ENCODE results near the gene IL17RA. TPM values are rescaled to one million over a fixed set of nuclear protein-coding genes. Genes with fewer than 3 reads are reported as not detected.
A peak's percentile ranks its signal among the peaks of the same experiment; 100 is the strongest.

Gene IL17RA
- total and polyA plus RNA-seq, 3 experiments from 2014 or later: 21.7 to 30.2 (median 22.0) TPM

DNA sequence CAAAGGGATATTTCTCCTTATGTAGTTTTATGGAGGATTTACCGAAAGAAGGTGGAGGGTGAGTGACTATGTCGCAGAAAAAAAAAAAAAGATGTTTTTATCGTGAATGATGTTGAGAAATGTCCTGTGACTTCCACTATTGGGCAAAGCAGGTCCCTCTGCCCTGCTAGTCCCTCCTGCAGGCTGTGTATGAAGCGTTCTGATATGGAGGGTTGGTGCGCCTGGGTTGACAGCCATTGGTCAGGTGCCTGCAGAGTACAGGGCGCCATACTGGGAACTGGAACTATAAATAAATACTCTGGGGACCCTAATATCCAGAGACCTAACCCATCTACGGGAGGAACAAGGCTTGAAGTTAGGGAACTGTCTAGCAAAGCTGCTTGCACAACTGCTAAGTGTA, 1.5 kb downstream of the IL17RA start:
- ChIA-PET POLR2A (interaction anchor here (0.8 to 1.5 kb wide), 4 partner anchors 14 to 85 kb away, joined by 3 to 4 read pairs (median 3); no protein-coding TSS in a partner anchor), CTCF (interaction anchor here (1.2 to 5.2 kb wide), 6 partner anchors 11 to 86 kb away, joined by 3 to 26 read pairs (median 4); no protein-coding TSS in a partner anchor)
- DNase-seq: peak in 1 of 5 donors; percentile 40
- Histone ChIP-seq H3K4me3 (ENCODE audit: low read length) (peak overlapping the region; percentile 35), H3K4me1 (ENCODE audit: insufficient read depth, low read length) (peaks cover 48% of the 10 kb centered on the region), H3K27ac (ENCODE audit: low read depth, low read length) (no peak overlapping the region), H3K9me3 (ENCODE audit: low read length) (no peaks in the 10 kb centered on the region), H3K36me3 (ENCODE audit: insufficient read depth, low read length) (no peaks in the 10 kb centered on the region), H3K27me3 (ENCODE audit: insufficient read depth, low read length, poor library complexity, severe bottlenecking) (no peaks in the 10 kb centered on the region)
- Mint-ChIP-seq H3K27me3 (no peaks in the 10 kb centered on the region), H3K9me3 (no peaks in the 10 kb centered on the region), H3K4me1 (peaks cover 52 to 63% (median 61%) of the 10 kb centered on the region in 3 donors), H3K36me3 (peaks cover 0 to 12% (median 0%) of the 10 kb centered on the region in 3 donors), H3K27ac (peak overlapping the region; percentile 88 to 98 (median 93)), H3K4me3 (peak overlapping the region; percentile 85 to 97 (median 92))

DNA sequence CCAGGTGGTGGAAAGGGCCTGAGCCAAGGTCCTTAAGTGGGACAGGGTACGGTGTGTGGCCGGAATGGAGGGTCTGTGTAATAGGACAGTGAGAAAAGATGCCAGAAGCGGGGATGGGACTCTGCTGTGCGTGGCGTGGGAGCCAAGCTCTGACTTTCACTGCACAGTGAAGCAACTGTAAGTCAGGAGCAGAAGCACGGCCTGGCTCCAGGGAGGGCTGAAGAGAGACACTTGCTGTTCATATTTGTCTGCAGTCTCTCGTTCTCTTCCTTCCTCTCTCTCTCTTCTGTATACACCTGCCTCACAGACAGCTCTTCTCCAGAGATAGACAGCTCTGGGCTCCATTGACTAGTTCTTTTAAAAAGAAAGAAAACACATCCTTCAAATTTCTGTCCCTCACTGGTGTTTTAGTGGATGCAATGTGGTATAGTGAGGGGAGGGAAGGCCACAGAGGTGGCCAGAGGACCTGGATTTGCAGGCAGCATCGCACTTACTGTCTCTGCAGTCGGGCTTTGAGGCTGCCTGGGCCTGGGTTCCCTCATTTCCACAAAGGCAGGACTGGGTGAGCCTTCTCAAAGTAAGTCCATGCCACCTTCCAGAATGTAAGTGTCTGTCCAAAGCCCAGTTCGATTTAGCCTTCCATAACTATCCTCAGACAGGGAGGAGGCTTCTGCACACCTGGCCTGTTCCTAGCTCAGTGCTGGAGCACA, 2.1 kb downstream of the IL17RA start:
- H3K9me3 Mint-ChIP-seq: no peaks in the 10 kb centered on the region
- DNase-seq: peak in 2 of 5 donors; percentile 13 to 39
- no peaks in the 10 kb centered on the region for H3K27me3 Mint-ChIP-seq

DNA sequence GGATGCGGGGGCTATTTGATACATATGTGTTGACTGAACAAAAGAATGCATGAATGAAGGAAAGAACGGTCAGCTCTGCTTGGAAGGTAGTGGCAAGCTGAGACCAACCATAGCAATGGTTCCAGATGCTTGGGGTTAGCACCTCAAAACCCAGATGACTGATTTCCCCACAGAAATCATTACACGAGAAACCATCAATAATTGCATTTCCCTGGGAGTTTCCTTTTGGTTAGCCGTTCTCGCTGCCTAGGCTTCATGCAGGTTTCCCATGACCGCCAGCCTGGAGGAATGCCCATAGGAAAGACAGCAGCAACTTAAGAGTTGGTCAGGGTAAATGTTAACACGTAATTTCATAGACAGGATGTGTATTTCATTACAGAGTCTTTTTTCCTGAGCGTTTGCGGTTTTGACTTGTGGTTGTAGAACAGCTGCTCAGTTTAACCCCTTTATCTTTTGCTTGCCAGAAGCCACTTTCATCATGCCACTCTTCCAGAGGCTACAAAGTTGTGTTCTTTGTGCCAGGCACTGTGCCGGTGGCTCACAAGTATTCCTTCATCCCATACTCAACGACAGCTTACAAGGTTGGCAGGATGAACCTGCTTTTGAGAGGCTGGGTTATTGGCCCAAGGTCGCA, 2.8 kb downstream of the IL17RA start:
- H3K27ac Mint-ChIP-seq: peak overlapping the region; percentile 88 to 96 (median 92)
- H3K9me3 Mint-ChIP-seq: no peaks in the 10 kb centered on the region
- Histone ChIP-seq H3K27ac (ENCODE audit: low read depth, low read length) (peak overlapping the region; percentile 13), H3K4me3 (ENCODE audit: low read length) (peak overlapping the region; percentile 35), H3K36me3 (ENCODE audit: insufficient read depth, low read length) (no peaks in the 10 kb centered on the region), H3K4me1 (ENCODE audit: insufficient read depth, low read length) (peaks cover 60% of the 10 kb centered on the region), H3K9me3 (ENCODE audit: low read length) (no peaks in the 10 kb centered on the region), H3K27me3 (ENCODE audit: insufficient read depth, low read length, poor library complexity, severe bottlenecking) (no peaks in the 10 kb centered on the region)
- H3K4me1 Mint-ChIP-seq: peaks cover 63 to 75% (median 73%) of the 10 kb centered on the region in 3 donors
- ChIA-PET POLR2A (interaction anchor here (0.6 to 1.8 kb wide), 6 partner anchors 11 to 149 kb away, joined by 3 to 6 read pairs (median 4); no protein-coding TSS in a partner anchor), CTCF (interaction anchor here (1.1 to 3.6 kb wide), 4 partner anchors 11 to 417 kb away, joined by 3 to 25 read pairs (median 4); no protein-coding TSS in a partner anchor)
- H3K36me3 Mint-ChIP-seq: peaks cover 0 to 16% (median 2%) of the 10 kb centered on the region in 3 donors
- peak; percentile 10 to 86 (median 74) for DNase-seq
- H3K4me3 Mint-ChIP-seq: peak overlapping the region; percentile 85 to 97 (median 92)
- H3K27me3 Mint-ChIP-seq: no peaks in the 10 kb centered on the region

More for the DNA sequence above, 2.1 kb downstream of the IL17RA start:
- POLR2A ChIA-PET: interaction anchor here (0.8 to 1.8 kb wide), 5 partner anchors 12 to 108 kb away, joined by 3 to 6 read pairs (median 4); no protein-coding TSS in a partner anchor
- Histone ChIP-seq H3K36me3 (ENCODE audit: insufficient read depth, low read length) (no peaks in the 10 kb centered on the region), H3K4me1 (ENCODE audit: insufficient read depth, low read length) (peaks cover 55% of the 10 kb centered on the region), H3K9me3 (ENCODE audit: low read length) (no peaks in the 10 kb centered on the region), H3K4me3 (ENCODE audit: low read length) (peak overlapping the region; percentile 35), H3K27me3 (ENCODE audit: insufficient read depth, low read length, poor library complexity, severe bottlenecking) (no peaks in the 10 kb centered on the region), H3K27ac (ENCODE audit: low read depth, low read length) (peak overlapping the region; percentile 13)
- Mint-ChIP-seq H3K36me3 (peaks cover 0 to 14% (median 2%) of the 10 kb centered on the region in 3 donors), H3K27ac (peak overlapping the region; percentile 88 to 96 (median 92)), H3K4me3 (peak overlapping the region; percentile 85 to 97 (median 92)), H3K4me1 (peaks cover 56 to 69% (median 66%) of the 10 kb centered on the region in 3 donors)
- CTCF ChIA-PET: interaction anchor here (1.1 to 3.6 kb wide), 6 partner anchors 12 to 418 kb away, joined by 3 to 25 read pairs (median 4); no protein-coding TSS in a partner anchor

DNA sequence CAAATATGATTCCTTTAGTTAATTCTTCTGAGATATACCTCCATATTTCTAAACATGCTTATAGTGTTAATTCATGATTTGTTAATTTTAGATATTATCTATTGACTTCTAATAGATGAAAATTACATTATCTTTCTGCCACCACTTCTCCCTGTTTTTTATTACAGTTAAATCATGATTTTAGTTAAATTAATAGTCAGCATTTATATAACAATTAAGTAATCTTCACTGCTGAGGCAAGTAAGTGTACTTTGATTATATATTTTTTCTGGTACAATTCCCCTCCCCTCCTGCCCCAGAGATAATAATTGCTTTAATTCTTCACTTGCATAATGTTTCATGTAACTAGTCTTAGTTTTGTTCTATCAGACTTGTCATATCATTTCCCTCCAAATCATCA, 5.8 kb downstream of the IL17RA start:
- H3K4me3 ChIP-seq (ENCODE audit: low read length): no peak overlapping the region
- CTCF ChIA-PET: no interaction called here
- H3K27me3 ChIP-seq (ENCODE audit: insufficient read depth, low read length, poor library complexity, severe bottlenecking): no peaks in the 10 kb centered on the region

DNA sequence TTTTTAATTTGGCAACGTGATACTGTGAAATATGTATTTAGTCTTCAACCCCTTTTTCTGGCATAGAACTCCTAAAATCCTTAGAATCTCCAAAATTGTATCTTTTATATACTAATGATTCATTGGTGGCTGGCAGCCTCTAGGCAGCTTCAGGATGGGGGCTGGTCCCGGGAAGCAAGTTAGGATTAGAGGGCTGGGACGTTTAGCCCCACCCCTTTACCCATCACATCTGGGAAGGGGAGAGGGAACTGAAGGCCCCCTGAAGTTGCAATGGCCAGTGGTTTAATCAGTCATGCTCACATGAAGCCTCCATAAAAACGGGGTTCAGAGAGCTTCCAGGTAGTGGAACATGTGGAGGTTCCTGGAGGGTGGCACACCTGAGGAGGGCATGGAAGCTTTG, 7.1 kb downstream of the IL17RA start:
- Histone ChIP-seq H3K4me1 (ENCODE audit: insufficient read depth, low read length) (peaks cover 81% of the 10 kb centered on the region), H3K27ac (ENCODE audit: low read depth, low read length) (no peak overlapping the region), H3K9me3 (ENCODE audit: low read length) (no peaks in the 10 kb centered on the region), H3K4me3 (ENCODE audit: low read length) (no peak overlapping the region), H3K36me3 (ENCODE audit: insufficient read depth, low read length) (no peaks in the 10 kb centered on the region), H3K27me3 (ENCODE audit: insufficient read depth, low read length, poor library complexity, severe bottlenecking) (no peaks in the 10 kb centered on the region)
- Mint-ChIP-seq H3K27ac (peak overlapping the region in 3 of 8 donors; percentile 21 to 43 (median 37)), H3K9me3 (no peaks in the 10 kb centered on the region), H3K27me3 (no peaks in the 10 kb centered on the region), H3K4me1 (peaks cover 69 to 88% (median 87%) of the 10 kb centered on the region in 3 donors), H3K4me3 (peak overlapping the region in 1 of 7 donors; percentile 1), H3K36me3 (peaks cover 0 to 19% (median 2%) of the 10 kb centered on the region in 3 donors)
- ChIA-PET CTCF (interaction anchor here (0.9 to 2.6 kb wide), 3 partner anchors 16 to 80 kb away, joined by 3 to 8 read pairs (median 4); no protein-coding TSS in a partner anchor), POLR2A (no interaction called here)
- DNase-seq: no peak

More for the DNA sequence above, 5.8 kb downstream of the IL17RA start:
- Mint-ChIP-seq H3K27ac (peak overlapping the region in 5 of 8 donors; percentile 10 to 83 (median 39)), H3K9me3 (no peaks in the 10 kb centered on the region), H3K27me3 (no peaks in the 10 kb centered on the region), H3K4me1 (peaks cover 73 to 89% (median 88%) of the 10 kb centered on the region in 3 donors), H3K4me3 (peak overlapping the region in 5 of 7 donors; percentile 4 to 61 (median 52)), H3K36me3 (peaks cover 0 to 23% (median 2%) of the 10 kb centered on the region in 3 donors)
- DNase-seq: no peak
- H3K36me3 ChIP-seq (ENCODE audit: insufficient read depth, low read length): no peaks in the 10 kb centered on the region
- no peaks in the 10 kb centered on the region for H3K9me3 ChIP-seq (ENCODE audit: low read length)
- POLR2A ChIA-PET: no interaction called here
- no peak overlapping the region for H3K27ac ChIP-seq (ENCODE audit: low read depth, low read length)
- H3K4me1 ChIP-seq (ENCODE audit: insufficient read depth, low read length): peaks cover 79% of the 10 kb centered on the region

DNA sequence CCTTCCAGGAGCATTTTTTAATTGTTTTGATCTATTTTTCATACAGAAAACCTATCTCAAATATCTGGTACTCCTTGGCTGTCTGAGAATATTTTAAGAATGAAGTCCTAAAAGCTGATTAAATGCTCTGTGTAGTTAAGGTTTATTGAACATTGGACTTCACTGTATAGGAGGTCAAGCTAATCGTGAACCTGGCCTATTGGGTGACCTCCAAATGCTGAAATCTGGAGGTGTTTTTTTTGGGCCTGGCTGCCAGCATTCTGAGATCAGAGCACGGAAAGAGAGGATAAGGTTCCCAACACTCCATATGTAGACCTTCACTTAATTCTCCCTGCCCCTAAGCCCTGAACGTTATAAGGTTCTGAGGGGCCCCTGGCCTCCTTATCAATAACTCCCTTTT, 8.3 kb downstream of the IL17RA start:
- H3K4me1 Mint-ChIP-seq: peaks cover 69 to 88% (median 87%) of the 10 kb centered on the region in 3 donors
- Histone ChIP-seq H3K36me3 (ENCODE audit: insufficient read depth, low read length) (peaks cover 8% of the 10 kb centered on the region), H3K4me1 (ENCODE audit: insufficient read depth, low read length) (peaks cover 84% of the 10 kb centered on the region), H3K27ac (ENCODE audit: low read depth, low read length) (no peak overlapping the region), H3K4me3 (ENCODE audit: low read length) (no peak overlapping the region), H3K9me3 (ENCODE audit: low read length) (no peaks in the 10 kb centered on the region), H3K27me3 (ENCODE audit: insufficient read depth, low read length, poor library complexity, severe bottlenecking) (no peaks in the 10 kb centered on the region)
- no peaks in the 10 kb centered on the region for H3K9me3 Mint-ChIP-seq
- CTCF ChIA-PET: interaction anchor here (2.6 kb wide), 1 partner anchor 79 kb away, joined by 8 read pairs; no protein-coding TSS in a partner anchor
- H3K4me3 Mint-ChIP-seq: no peak overlapping the region
- H3K27ac Mint-ChIP-seq: peak overlapping the region in 4 of 8 donors; percentile 6 to 70 (median 25)
- H3K27me3 Mint-ChIP-seq: no peaks in the 10 kb centered on the region
- no peak for DNase-seq
- POLR2A ChIA-PET: no interaction called here
- H3K36me3 Mint-ChIP-seq: peaks cover 0 to 28% (median 4%) of the 10 kb centered on the region in 3 donors

DNA sequence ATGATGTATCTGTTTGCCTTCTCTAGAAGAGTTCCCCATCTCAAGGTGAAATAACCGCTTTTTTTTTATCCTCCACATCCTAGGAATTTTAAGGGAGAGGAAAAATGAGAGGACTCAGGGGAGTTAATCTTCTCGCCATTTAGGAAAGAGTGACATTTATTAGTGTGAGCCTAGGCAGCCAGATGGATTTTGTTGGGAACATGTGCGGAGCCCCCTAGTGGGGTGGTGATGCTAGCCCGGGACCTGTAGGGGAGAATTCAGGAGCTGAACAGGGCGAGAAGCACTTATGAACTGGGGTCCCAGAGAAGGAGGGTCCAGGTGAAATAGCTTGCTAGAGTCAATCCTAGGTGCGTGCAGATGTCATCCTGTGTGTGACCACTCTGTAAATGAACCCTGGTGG, 10.7 kb downstream of the IL17RA start:
- Mint-ChIP-seq H3K9me3 (no peaks in the 10 kb centered on the region), H3K36me3 (peaks cover 5 to 51% (median 10%) of the 10 kb centered on the region in 3 donors), H3K4me1 (peaks cover 76 to 94% (median 93%) of the 10 kb centered on the region in 3 donors), H3K27me3 (peaks cover 0 to 2% of the 10 kb centered on the region in 2 donors), H3K27ac (peak overlapping the region in 2 of 8 donors; percentile 12 to 40), H3K4me3 (no peak overlapping the region)
- ChIA-PET CTCF (interaction anchor here (0.7 to 1.6 kb wide), 4 partner anchors 17 to 93 kb away, joined by 3 to 6 read pairs (median 4); no protein-coding TSS in a partner anchor), POLR2A (no interaction called here)
- Histone ChIP-seq H3K9me3 (ENCODE audit: low read length) (no peaks in the 10 kb centered on the region), H3K4me3 (ENCODE audit: low read length) (no peak overlapping the region), H3K27ac (ENCODE audit: low read depth, low read length) (no peak overlapping the region), H3K4me1 (ENCODE audit: insufficient read depth, low read length) (peaks cover 86% of the 10 kb centered on the region), H3K27me3 (ENCODE audit: insufficient read depth, low read length, poor library complexity, severe bottlenecking) (no peaks in the 10 kb centered on the region), H3K36me3 (ENCODE audit: insufficient read depth, low read length) (peaks cover 28% of the 10 kb centered on the region)
- DNase-seq: no peak
